Calu3 (cell line): Measurements from ENCODE around the gene GNG11. TPM values are rescaled to one million over a fixed set of nuclear protein-coding genes. Genes with fewer than 3 reads are reported as not detected.

Experiments used
- BruUV-seq: library from RNA; stranded (reverse); fragments of 400-500 nt; replicated peaks from 2 replicates; lab custom pipeline; 2021; lab: Mats Ljungman, UMichigan
- CTCF ChIA-PET: fragments of 300-600 bp; sonication (Branson Sonifier 250); formaldehyde crosslinking; loops from one replicate; lab custom pipeline; 2022; ENCODE audit warnings: antibody characterized with exemption; lab: Charles Lee
- DNase-seq: peaks from one replicate; pipeline ENCODE4 v3.0.0; 2022
- H3K27ac Mint-ChIP-seq: one replicate; pipeline ENCODE4 v1.8.0; 2022; ENCODE audit warnings: mixed read lengths; ENCODE audit not compliant: unreplicated experiment
- H3K27me3 Mint-ChIP-seq: one replicate; pipeline ENCODE4 v1.8.0; 2022; ENCODE audit warnings: mixed read lengths; ENCODE audit not compliant: unreplicated experiment
- H3K36me3 Mint-ChIP-seq: one replicate; pipeline ENCODE4 v1.8.0; 2022; ENCODE audit warnings: mild to moderate bottlenecking, moderate library complexity, mixed read lengths; ENCODE audit not compliant: insufficient read depth, unreplicated experiment
- H3K4me1 Mint-ChIP-seq: one replicate; pipeline ENCODE4 v1.8.0; 2022; ENCODE audit warnings: mild to moderate bottlenecking, low read depth, mixed read lengths; ENCODE audit not compliant: unreplicated experiment
- H3K4me3 Mint-ChIP-seq: one replicate; pipeline ENCODE4 v1.8.0; 2022; ENCODE audit warnings: mild to moderate bottlenecking, low read depth, moderate library complexity, mixed read lengths; ENCODE audit not compliant: unreplicated experiment
- H3K9me3 Mint-ChIP-seq: one replicate; pipeline ENCODE4 v1.8.0; 2022; ENCODE audit warnings: low read depth, mixed read lengths; ENCODE audit not compliant: unreplicated experiment
- intact Hi-C: fragments of 100-400 bp; cut with micrococcal nuclease; formaldehyde crosslinking; loops from one replicate; pipeline ENCODE4 v1.10.0; 2022; ENCODE audit not compliant: unreplicated experiment
- total RNA-seq: library from RNA; stranded (reverse); gene quantifications from 2 replicates; pipeline ENCODE4 v1.2.3, GENCODE V29; 2022
- TF ChIP-seq, protein P1 (sequence below): fragments of 200-600 bp; IDR thresholded peaks from one replicate; pipeline ENCODE4 v1.8.0; 2022; ENCODE audit warnings: antibody characterized with exemption; ENCODE audit not compliant: unreplicated experiment

The GNG11 gene
- total RNA-seq, 1 experiment from 2014 or later = 3.5 TPM

DNA sequence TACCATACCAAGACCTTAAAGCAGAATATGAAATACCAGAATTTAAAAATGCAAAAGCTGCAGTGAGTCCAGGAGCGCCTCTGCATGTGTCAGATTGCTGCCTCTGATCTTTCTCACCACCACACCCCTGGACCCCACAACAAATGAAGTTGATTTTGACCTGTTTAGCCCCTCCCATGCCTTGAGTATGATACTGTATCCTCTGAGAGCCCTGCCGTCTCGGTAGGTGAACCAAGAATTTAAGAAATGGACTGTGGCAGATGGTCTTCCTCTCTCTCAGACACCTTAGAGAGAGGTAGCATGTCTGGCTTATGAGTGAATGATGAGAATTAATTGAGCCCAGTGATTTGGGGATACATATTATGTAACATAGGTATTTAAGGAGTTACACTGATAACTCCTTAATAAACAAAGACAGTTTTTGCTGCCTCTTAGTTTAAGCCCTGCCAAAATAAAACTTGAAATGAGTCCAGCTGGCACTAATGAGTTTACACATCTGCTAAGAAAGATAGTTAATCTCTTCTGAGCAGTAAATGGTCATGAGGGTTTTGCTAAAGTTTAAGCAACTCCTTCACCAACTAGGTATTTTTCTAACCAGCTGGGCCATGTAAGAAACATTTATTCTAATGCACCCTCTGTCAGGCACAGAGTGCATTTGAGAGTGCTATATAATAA, 26.4 kb upstream of the GNG11 start:
- Mint-ChIP-seq H3K9me3 (peaks cover 6% of the 10 kb centered on the region), H3K4me1 (peaks cover 69% of the 10 kb centered on the region), H3K27ac (no peak overlapping the region), H3K4me3 (no peak overlapping the region), H3K27me3 (no peaks in the 10 kb centered on the region), H3K36me3 (peaks cover 16% of the 10 kb centered on the region)
- CTCF ChIA-PET = no interaction called here
- intact Hi-C loops = loop anchor here (5.0 kb wide), 1 partner anchor 192 kb away; no protein-coding TSS in a partner anchor
- no peak for DNase-seq
- no TSS peak for BruUV-seq
- TF ChIP-seq, protein P1, sequence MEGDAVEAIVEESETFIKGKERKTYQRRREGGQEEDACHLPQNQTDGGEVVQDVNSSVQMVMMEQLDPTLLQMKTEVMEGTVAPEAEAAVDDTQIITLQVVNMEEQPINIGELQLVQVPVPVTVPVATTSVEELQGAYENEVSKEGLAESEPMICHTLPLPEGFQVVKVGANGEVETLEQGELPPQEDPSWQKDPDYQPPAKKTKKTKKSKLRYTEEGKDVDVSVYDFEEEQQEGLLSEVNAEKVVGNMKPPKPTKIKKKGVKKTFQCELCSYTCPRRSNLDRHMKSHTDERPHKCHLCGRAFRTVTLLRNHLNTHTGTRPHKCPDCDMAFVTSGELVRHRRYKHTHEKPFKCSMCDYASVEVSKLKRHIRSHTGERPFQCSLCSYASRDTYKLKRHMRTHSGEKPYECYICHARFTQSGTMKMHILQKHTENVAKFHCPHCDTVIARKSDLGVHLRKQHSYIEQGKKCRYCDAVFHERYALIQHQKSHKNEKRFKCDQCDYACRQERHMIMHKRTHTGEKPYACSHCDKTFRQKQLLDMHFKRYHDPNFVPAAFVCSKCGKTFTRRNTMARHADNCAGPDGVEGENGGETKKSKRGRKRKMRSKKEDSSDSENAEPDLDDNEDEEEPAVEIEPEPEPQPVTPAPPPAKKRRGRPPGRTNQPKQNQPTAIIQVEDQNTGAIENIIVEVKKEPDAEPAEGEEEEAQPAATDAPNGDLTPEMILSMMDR = no peak

DNA sequence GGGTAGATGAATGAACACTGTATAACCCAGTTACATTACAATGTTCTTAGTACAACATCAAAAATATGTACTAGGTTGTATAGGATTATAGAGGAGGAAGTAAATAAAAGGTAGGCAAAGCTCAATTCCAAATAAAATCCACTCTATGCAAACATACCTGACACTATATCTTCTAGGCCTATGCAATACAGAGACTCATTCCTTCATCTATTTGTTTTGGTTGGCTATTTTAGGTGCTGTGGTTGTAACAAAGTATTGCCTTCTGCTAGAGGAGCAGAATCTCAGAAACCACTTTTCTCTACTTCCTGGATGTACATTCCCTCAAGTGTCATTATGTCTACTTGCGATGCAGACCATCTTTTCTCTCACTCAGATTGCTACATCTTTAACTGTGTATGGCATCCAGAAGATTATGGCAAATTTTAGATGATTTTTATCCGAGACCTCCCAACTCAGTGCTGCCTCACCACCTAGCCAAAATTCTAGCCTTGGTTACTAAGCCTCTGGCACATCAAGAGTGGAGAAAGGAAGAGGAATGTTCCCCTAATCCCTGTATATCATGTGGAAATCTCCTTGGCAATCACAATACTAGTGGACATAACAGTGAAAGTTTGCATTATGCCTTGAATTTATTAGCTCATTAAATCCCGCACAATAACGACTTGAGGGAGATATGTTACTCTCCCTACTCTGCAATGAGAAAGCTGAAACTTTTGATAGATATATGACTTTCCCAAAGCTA, 25.5 kb upstream of the GNG11 start:
- H3K4me3 Mint-ChIP-seq = no peak overlapping the region
- TF ChIP-seq, protein P1 = no peak
- H3K27me3 Mint-ChIP-seq = no peaks in the 10 kb centered on the region
- H3K36me3 Mint-ChIP-seq = peaks cover 7% of the 10 kb centered on the region
- no TSS peak for BruUV-seq
- H3K9me3 Mint-ChIP-seq = peaks cover 6% of the 10 kb centered on the region
- CTCF ChIA-PET = no interaction called here
- intact Hi-C loops = no loop called here
- H3K27ac Mint-ChIP-seq = no peak overlapping the region
- no peak for DNase-seq
- H3K4me1 Mint-ChIP-seq = peaks cover 74% of the 10 kb centered on the region

DNA sequence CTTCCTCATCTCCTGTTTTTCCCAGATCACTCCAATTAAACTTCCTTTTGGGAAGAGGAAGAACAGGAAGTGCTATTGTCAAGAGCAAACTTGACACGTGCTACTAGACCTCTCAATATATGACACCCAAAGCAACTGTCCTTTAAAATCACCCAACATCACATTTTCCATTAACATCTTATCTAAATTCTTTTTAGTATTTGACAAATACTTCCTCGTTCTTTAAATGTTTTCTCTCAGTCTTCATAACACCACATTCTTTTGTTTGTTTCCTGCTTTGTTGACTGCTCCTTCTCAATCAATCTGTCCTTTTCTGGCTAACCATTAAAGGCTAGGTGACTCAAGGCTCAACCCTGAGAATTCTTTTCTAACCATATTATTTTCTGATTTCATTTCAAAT, 23.9 kb upstream of the GNG11 start:
- H3K4me1 Mint-ChIP-seq = peaks cover 60% of the 10 kb centered on the region
- CTCF ChIA-PET = no interaction called here
- H3K4me3 Mint-ChIP-seq = peak overlapping the region; percentile 3
- H3K9me3 Mint-ChIP-seq = peaks cover 6% of the 10 kb centered on the region
- DNase-seq = peak; percentile 19
- TF ChIP-seq, protein P1 = no peak
- H3K27me3 Mint-ChIP-seq = no peaks in the 10 kb centered on the region
- BruUV-seq = no TSS peak
- intact Hi-C loops = no loop called here
- peaks cover 7% of the 10 kb centered on the region for H3K36me3 Mint-ChIP-seq
- peak overlapping the region; percentile 94 for H3K27ac Mint-ChIP-seq

DNA sequence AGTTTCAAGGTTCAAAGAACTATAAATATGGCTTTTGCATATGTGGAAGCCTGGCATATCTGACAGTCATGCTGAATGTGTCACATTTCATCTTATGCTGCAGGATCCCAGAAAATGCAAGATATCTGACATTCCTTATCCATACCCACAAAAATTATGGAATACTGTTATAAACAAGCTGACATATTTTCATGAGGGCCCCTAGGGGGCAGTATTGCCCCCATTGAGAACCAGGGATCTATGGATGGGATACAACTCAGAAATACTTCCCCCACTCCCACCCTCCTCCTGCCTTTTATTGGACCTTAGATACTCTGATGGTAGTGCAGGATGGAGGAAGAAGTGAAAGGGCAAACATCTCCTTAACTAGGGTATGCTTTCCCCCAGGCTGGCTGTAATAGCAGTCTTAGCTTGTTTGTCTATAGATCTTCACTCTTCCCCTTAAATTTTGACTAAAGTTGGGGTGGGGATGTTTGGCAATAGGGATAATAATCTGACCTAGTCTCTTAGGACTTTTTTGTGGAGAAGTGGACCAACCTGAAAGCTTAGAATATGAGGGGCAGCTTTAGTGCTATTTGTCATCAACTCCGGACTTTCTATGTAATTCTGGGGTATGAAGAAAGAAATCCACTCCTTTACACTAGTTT, 18.6 kb upstream of the GNG11 start:
- H3K4me3 Mint-ChIP-seq = no peak overlapping the region
- no peaks in the 10 kb centered on the region for H3K9me3 Mint-ChIP-seq
- TF ChIP-seq, protein P1 = peak; percentile 53
- H3K27ac Mint-ChIP-seq = no peak overlapping the region
- peak; percentile 7 for DNase-seq
- H3K27me3 Mint-ChIP-seq = no peaks in the 10 kb centered on the region
- H3K4me1 Mint-ChIP-seq = peaks cover 22% of the 10 kb centered on the region
- peaks cover under 1% of the 10 kb centered on the region for H3K36me3 Mint-ChIP-seq
- intact Hi-C loops = no loop called here
- CTCF ChIA-PET = interaction anchor here (0.6 to 1.4 kb wide), 2 partner anchors 25 to 185 kb away, joined by 3 read pairs; no protein-coding TSS in a partner anchor
- no TSS peak for BruUV-seq
